GM21528 (cell line): ENCODE data around the gene NPHP3.
"Not testable (repeated sequence)": the region's sequence is repeated elsewhere in the genome, so short reads cannot be mapped to it uniquely, and the experiment has no call there.

Experiments
- ATAC-seq: cut with Tn5 transposase; IDR thresholded peaks from one replicate; pipeline ENCODE4 v1.9.1; 2021; ENCODE audit warnings: mild to moderate bottlenecking, moderate library complexity; ENCODE audit not compliant: unreplicated experiment, low FRiP score

NPHP3 gene, protein sequence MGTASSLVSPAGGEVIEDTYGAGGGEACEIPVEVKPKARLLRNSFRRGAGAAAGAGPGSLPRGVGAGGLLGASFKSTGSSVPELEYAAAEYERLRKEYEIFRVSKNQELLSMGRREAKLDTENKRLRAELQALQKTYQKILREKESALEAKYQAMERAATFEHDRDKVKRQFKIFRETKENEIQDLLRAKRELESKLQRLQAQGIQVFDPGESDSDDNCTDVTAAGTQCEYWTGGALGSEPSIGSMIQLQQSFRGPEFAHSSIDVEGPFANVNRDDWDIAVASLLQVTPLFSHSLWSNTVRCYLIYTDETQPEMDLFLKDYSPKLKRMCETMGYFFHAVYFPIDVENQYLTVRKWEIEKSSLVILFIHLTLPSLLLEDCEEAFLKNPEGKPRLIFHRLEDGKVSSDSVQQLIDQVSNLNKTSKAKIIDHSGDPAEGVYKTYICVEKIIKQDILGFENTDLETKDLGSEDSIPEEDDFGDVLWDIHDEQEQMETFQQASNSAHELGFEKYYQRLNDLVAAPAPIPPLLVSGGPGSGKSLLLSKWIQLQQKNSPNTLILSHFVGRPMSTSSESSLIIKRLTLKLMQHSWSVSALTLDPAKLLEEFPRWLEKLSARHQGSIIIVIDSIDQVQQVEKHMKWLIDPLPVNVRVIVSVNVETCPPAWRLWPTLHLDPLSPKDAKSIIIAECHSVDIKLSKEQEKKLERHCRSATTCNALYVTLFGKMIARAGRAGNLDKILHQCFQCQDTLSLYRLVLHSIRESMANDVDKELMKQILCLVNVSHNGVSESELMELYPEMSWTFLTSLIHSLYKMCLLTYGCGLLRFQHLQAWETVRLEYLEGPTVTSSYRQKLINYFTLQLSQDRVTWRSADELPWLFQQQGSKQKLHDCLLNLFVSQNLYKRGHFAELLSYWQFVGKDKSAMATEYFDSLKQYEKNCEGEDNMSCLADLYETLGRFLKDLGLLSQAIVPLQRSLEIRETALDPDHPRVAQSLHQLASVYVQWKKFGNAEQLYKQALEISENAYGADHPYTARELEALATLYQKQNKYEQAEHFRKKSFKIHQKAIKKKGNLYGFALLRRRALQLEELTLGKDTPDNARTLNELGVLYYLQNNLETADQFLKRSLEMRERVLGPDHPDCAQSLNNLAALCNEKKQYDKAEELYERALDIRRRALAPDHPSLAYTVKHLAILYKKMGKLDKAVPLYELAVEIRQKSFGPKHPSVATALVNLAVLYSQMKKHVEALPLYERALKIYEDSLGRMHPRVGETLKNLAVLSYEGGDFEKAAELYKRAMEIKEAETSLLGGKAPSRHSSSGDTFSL (N-terminal part only)

DNA sequence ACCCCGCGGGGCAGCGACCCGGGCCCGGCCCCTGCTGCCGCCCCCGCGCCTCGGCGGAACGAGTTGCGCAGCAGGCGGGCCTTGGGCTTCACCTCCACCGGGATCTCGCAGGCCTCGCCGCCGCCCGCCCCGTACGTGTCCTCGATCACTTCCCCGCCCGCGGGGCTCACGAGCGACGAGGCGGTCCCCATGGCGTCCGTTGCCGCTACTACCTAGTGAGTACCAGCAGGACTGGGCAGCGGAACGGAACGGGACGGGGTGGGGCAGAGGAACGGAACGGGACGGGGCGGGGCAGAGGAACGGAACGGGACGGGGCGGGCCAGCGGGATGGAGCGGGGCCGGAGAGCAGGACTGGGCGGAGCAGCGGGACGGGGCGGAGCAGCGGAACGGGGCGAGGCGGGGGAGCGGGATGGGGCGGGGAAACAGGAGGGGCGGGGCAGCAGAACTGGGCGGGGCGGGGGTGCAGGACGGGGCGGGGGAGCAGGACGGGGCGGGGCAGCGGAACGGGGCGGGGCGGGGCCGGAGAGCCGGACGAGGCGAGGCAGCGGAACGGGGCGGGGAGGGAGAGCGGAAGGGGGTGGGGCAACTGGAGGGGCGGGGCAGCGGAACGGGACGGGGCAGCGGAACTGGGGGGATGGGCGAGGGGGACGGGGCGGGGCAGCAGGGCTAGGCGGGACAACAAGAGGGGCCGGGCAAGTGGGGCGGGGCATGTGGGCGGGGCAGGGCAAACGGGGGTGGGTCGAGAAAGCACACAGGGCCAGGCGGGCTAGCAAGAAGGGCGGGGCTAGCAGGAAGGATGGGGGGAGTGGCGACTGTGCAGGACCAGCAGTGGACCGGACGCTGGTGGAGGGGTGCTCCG, at the start of gene NPHP3:
NPHP3 (minus strand) TSS at position 245 of the 859 bp plus-strand sequence; CDS start at position 191, 54 bp downstream.
- ATAC-seq = peak; percentile 87

DNA sequence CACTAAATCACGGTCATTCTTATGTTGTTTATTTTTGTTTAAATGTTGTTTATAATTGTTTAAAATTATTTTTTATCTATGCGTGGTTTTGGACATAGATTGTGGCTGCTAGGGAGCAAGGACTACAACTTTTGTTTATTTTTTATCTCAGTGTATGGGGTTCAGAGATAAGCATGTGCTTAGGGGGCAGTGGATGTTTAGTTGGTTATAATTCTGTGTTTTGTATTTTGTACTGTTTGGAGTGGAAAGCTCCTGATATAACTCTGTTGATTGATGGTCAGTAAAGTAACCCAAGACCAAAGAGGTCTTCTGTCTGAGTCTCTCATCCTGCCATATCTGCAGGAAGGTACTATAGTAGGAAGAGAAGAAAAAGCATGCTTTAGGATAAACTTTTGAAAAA, 36.5 kb upstream of the NPHP3 start:
- ATAC-seq = no peak

DNA sequence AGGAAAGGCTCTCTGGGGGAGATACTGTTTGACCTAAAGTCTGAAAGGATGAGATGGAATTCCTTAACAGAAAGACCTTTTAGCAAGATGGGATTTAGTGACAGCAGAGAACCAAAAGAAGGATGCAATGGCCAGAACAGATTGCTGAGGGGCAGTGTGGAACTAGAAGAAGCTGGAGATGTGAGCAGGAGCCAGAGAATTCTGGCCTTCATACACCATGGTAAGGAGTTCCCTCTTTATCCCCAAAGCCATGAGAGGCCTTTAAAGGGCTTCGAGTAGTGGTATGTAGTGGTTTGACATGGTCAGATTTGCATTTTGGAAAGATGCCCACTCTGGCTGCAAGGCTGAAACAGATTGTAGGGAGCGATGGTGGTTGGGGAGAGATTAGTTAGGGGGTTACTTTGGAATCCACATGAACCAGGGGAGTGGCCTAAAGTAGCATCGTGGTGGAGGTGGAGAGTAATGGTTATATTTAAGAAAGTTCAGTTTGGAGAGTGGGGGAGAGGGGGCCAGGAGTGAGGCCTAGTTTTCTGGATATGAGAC, 34.0 kb upstream of the NPHP3 start:
- ATAC-seq = no peak

DNA sequence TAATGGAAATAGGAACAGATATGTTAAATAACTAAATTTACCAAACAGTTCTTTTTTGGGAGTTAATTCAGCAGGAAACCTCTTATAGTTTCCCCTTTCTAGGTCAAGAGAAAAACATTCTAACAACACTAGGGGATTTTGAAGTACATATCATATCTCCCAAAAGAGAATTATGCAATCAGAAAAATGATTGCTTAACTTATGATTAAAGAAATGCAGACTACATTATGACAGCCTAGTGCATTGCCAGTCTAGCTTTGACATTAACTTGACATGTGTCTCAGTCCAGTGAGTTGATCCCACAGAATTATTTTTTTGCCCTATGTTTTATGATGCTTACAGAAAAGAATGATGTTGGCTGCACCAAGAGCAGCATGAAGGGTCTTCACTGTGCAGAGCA, 31.7 kb upstream of the NPHP3 start:
- ATAC-seq = no peak

DNA sequence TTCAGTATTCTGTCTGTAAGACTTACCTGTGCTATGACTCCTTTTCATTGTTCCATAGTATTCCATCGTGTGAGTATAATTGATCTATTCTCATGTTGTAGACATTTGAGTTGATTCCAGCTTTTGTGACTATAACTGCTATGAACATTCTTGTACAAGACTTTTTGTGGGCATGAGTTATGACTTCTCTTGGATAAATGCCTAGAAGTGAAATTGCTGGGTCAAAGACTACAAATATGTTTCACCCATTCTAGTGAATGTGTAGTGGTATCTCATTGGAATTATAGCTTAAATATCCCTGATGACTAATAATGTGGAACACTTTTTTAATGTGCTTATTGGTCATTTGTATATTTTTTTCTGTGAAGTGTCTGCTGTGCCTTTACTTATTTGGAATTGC, 27.6 kb upstream of the NPHP3 start:
- ATAC-seq = no peak

DNA sequence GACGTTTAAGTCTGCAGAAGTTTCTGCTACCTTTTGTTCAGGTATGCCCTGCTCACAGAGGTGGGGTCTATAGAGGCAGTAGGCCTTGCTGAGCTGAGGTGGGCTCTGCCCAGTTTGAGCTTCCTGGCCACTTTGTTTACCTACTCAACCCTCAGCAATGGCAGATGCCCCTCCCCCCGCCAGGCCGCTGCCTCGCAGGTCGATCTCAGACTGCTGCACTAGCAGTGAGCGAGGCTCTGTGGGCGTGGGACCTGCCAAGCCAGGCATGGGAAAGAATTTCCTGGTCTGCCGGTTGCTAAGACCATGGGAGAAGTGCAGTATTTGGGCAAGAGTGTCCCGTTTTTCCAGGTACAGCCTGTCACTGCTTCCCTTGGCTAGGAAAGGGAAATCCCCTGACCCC, 24.5 kb upstream of the NPHP3 start:
- not testable (repeated sequence) for ATAC-seq

DNA sequence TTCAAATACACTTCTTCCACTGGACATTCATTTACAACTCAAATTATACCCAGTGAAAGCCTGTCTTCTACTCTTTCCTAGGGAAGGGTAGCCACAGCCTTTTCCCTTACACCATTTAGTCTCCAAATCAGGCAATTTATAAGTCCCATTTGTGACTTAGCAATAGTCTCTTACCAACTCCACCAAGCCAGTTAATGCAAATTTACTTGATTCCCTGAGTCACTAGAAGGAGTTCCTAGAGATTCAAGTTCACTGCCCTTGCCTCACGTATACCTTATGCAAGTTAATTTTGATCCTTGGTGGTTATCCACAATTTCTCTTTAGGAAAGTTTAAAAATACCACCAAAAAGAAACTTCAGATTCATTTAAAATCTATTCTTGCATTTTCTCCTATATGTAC, 16.1 kb upstream of the NPHP3 start:
- no peak for ATAC-seq

DNA sequence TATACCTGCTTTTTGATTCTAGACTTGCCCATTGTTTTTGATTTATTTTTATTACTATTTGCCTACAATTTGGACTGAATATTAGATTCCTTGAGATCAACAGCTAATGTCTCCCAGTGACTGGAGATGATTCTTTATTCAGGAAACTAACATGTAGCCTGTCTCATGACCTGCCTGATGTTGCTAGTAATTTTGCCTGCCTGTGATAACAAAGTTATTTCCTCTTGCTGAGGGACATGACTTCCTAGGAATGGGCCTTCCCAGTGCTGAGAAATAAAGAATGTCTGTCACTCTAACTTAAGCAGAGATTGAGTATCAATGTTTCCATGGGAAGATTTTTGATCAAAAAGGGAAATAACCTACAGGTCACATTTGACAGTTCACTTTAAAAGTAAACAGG, 13.4 kb upstream of the NPHP3 start:
- no peak for ATAC-seq

DNA sequence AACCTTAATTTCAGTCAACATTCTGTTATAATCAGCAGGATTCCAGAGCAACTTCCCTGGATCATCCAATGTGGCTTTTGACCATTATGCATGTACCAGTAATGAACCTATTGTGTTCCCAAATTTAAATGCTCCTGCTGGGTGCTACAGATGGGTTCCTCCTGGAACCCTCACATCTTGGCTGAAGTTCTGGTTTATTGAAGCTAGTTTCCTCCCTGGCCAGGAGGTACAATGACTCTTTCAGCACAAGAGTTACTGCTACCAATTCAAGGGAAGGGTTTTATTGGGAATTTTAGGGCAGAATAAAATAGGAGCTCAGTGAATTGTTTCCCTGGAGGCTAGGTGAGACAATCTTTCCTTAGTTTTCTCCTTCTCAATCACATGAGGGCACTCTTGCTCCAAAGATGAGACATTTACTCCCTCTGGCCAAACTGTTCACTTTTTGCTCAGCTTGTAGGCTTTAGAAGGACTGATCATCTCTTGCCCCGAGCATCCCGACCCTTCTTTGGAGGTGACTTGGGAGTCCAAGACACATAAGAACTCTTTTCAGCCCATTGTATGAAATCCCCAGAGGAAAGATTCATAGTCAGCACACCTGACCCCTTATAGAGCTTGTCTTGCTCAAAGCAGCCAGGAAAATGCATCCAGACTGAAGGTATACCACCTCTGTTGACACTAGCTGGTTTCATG, 8.8 kb upstream of the NPHP3 start:
- ATAC-seq = no peak

DNA sequence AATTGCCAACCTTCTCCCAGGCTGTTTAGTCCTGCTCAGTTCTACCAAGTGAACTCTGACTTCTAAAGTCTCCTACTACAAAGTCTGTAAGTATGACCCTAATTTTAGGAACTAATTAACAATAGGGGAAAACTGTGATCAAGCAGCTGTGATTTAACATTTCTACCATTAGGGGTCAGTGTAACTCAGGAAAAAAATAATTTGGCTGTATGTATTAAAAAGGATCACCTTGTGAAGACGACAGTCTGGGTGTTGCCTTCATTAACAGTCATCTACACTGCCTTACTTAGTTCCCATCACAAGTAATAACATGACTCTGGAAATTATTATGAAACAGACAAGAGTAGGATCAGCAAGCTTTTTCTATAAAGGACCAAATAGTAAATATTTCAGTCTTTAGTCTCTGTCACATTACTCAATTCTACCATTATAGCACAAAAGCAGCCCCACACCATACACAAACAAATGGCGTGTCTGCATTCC, 4.2 kb upstream of the NPHP3 start:
- no peak for ATAC-seq

DNA sequence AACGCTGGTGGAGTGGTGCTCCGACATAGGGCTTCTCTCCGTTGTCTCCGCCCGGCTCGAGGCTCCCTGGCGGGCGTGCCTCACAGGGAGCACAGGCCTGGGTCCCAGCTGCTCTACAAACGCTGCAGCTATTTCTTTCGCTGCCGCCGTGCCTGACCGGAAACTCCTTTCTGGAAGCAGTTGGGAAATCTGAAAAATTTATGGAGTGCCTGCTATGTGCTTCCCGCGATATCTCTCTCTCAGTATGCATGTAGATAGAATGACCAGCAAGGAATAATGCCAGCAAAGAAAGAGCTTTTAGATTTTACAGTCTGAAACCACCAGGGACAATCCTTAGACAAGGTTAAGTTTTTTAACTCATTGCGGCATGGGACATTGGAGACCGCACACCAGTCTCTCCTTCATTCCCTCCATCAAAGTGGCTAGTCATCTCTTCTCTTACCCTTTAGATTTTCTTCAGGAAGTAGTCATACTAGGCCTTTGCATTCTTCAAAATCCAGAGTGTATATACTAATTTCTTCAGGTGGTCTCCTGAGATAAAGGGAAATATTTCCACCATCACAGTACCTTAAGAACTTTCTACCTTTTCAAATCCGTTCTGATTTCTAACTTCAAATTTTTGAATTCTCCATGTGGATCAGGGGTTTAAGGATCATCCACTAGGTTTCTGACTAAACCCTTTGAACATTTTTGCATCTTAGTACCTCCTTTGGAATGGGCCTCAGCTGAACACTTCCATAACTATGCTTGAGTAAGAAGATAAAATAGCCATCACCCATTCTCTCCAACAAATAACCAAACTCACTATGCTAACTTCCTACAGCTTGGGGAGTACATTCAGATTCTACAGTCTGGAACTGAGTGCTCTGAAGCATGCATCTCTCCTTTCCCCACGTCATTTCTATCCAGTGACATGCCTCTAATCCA, 1.1 kb upstream of the NPHP3 start:
- peak; percentile 4 for ATAC-seq

DNA sequence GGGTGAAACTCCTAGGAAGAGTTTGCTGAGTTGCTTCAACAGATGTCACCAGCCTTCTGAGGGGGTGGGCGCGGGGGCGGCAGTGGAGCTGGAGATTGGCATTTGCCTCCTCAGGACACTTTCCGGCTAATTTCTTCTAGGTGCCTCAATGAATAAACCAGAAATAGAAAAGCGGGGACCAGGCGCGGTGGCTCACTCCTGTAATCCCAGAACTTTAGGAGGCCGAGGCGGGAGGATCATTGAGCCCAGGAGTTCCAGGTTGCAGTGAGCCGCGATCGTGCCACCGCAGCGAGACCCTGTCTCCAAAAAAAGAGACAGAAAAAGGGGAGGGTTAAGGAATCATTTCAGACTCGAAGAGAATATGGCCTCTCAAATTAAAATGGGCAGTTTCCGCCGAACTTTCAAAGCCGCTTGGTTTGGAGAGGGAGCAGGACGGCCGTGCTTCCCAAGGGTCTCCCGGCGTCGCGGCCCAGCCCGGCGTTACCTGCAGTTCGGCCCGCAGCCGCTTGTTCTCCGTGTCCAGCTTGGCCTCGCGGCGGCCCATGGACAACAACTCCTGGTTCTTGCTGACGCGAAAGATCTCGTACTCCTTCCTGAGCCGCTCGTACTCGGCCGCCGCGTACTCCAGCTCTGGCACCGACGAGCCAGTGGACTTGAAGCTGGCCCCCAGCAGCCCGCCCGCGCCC, 587 bp downstream of the NPHP3 start:
- ATAC-seq = peak; percentile 28

DNA sequence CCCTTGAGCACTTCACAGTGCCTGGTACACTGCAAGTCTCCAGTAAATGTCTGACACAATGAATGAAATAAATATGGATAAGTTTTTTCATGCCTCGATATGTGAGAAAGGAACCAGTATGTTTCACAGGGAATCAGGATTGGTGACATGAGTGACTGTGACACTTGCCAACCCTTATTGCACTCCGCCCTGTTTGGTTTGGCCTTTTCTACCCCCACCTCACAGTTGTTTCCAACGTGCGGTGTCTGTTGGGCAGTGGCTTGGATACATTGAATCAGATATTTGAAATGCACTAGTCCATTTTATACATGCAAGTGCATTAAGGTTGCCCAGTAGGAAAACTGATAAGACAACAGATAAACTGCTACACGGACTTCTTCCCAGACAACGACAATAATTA, 2.0 kb downstream of the NPHP3 start:
- ATAC-seq = no peak

DNA sequence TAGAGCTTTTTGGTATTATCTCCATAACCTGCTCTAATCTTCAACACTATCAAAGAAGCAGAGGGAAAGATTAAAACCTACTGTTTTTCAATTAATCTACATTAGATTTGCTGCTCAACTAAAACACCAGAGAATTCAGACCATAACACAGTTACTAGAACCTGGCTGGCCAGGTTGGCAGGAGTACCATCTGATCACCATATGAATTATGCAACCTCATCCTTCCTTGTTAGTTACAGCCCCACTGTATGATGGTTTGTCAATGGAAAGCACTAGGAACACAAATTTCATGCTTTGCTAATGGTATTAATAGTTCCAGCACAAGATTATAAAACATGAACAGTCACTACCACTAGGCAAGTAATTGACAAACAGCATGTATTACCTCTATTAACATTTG, 5.8 kb downstream of the NPHP3 start:
- no peak for ATAC-seq

DNA sequence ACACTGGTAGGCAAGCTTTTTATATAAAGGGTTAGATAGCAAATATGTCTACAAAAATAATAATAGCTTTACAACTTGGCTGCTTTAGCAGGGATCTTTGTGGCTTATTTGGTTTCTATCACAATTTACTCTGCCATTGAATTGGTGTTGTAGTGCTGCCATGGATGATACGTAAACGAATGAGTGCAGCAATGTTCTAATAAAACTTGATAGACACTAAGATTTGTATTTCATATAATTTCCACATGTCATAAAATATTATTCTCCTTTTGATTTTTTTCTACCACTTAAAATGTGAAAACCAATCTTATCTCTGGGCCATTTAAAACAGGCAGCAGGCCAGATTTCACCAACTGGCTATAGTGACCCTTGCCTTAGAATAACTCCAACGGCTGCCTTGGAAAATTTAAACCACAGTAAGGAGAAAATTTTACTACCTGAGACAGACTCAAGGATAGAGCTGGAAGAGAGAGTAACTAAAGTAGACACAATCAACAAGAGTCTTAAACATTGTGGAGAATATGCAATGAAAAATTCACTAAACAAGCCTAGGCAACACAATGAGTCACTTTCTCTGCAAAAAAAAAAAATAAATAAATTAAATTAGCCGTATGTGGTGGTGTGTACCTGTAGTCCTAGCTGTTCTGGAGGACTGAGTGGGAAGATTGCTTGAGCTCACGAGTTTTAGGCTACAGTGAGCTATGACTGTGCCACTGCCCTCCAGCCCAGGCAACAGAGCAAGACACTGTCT, 8.1 kb downstream of the NPHP3 start:
- no peak for ATAC-seq

DNA sequence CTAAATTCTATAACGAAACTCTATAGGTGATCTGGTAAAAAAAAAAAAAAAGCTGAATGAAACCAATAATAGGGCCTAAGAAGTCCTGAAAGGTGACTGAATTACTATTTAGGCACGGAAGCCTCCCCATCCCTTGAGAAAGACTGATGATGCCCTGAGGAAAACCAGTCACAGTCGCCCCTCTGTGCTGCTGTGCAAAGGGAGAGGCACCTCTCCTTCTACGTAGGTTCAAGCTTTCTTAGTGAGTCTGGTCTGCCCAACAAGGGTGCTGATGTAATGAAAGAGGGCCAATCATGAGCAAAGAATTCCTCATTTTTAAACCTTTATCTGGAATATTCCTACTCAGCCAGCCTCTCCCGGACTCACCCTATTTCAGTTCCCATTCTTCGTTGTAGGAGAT, 11.9 kb downstream of the NPHP3 start:
- no peak for ATAC-seq

DNA sequence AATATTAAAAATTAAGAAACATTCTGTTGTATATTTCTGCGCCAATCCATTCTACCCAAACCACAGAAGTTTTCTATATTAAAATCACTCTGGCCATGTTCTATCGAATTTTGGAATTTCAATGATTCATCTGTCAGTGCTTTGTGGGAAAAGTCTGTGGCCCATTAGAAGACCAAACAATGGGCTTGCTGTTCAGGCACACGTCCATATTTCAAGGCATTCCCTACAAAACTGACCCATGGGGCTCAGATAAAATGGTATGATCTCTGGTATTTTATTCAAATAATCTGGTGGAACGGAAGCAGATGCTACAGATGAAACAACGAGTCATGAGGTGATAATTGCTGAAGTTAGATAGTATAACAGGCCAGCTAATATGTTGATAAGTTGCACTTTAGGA, 12.4 kb downstream of the NPHP3 start:
- ATAC-seq = no peak
